Sigmoid colon (tissue), 7 donors: ENCODE results near the gene LGALS8. TPM values are rescaled to one million over a fixed set of nuclear protein-coding genes. Genes with fewer than 3 reads are reported as not detected.

ENCODE experiments used
- DNase-seq: peaks from one replicate; pipeline ENCODE4 v3.0.0-alpha.2; 2019
- H3K27ac ChIP-seq, 4 donors: fragments of 200-600 bp; sonication (generic); one replicate each; pipeline ENCODE4 v1.5.1; 2016 to 2019; ENCODE audit warnings: mild to moderate bottlenecking in 1 of 4
- H3K27me3 ChIP-seq, 3 donors: fragments of 200-600 bp; sonication (generic); one replicate each; pipeline ENCODE4 v1.5.1; 2019; ENCODE audit warnings: mild to moderate bottlenecking in 1 of 3
- H3K36me3 ChIP-seq, 4 donors: fragments of 200-600 bp; sonication (generic); one replicate each; pipeline ENCODE4 v1.5.1; 2016 to 2019
- H3K4me1 ChIP-seq, 4 donors: fragments of 200-600 bp; sonication (generic); one replicate each; pipeline ENCODE4 v1.5.1; 2017 to 2019
- H3K4me3 ChIP-seq, 4 donors: fragments of 200-600 bp; sonication (generic); one replicate each; pipeline ENCODE4 v1.5.1; 2017 to 2019; ENCODE audit warnings: mild to moderate bottlenecking in 2 of 4, moderate library complexity in 1 of 4
- H3K9me3 ChIP-seq, 4 donors: fragments of 200-600 bp in 3 of 4; sonication (generic) in 3 of 4; one replicate each; pipeline versions ENCODE4 v1.5.1 to v1.6.1; 2013 to 2019
- EP300 ChIP-seq, 4 donors: sonication (generic); formaldehyde crosslinking; IDR thresholded peaks; one replicate each; pipeline ENCODE4 v1.6.1; 2017; ENCODE audit warnings: antibody characterized with exemption in 4 of 4
- POLR2A ChIP-seq, 2 donors: fragments of 450-650 bp; IDR thresholded peaks; one replicate each; pipeline ENCODE4 v1.6.1; 2016; ENCODE audit warnings: antibody characterized with exemption in 2 of 2, mild to moderate bottlenecking in 2 of 2, moderate library complexity in 2 of 2
- POLR2AphosphoS5 ChIP-seq, 4 donors: sonication (generic); formaldehyde crosslinking; IDR thresholded peaks; one replicate each; pipeline ENCODE4 v1.6.1; 2017; ENCODE audit warnings: antibody characterized with exemption in 4 of 4
- WGBS, 2 donors: extraction: QIAGEN DNeasy Blood & Tissue Kit; methylation state at CpG; one replicate each; pipeline ENCODE4 v1.1.7; 2013; 5-methylcytosine and 5-hydroxymethylcytosine counted together
- intact Hi-C: fragments of 100-400 bp; cut with DNase I; formaldehyde crosslinking; loops from one replicate; pipeline ENCODE4 v1.15.1; 2023
- polyA plus RNA-seq, 3 donors: library from polyadenylated mRNA; stranded (reverse); fragments of 200-250 nt; gene quantifications; one replicate each; pipeline ENCODE4 v1.2.3, GENCODE V29; 2013
- total RNA-seq, 4 donors: library from RNA; depleted of rRNA; stranded (reverse); fragments of >200 nt; gene quantifications; one replicate each; pipeline ENCODE4 v1.1.0, GENCODE V29; 2016
- TF ChIP-seq, protein P1 (sequence below), 4 experiments: fragments of 450-650 bp in 3 of 4; fragments of 200-600 bp in 1 of 4; IDR thresholded peaks; one replicate each; pipeline ENCODE4 v1.5.1; 2016 to 2019; ENCODE audit warnings: antibody characterized with exemption in 4 of 4, mild to moderate bottlenecking in 3 of 4, moderate library complexity in 2 of 4
- donor health status: healthy with polysubstance abuse.
- donor health status: Bipolar disorder and iron deficiency.
- donor health status: healthy.

LGALS8 gene
- total and polyA plus RNA-seq, 7 donors: 11.4 to 86.4 (median 40.3) TPM

DNA sequence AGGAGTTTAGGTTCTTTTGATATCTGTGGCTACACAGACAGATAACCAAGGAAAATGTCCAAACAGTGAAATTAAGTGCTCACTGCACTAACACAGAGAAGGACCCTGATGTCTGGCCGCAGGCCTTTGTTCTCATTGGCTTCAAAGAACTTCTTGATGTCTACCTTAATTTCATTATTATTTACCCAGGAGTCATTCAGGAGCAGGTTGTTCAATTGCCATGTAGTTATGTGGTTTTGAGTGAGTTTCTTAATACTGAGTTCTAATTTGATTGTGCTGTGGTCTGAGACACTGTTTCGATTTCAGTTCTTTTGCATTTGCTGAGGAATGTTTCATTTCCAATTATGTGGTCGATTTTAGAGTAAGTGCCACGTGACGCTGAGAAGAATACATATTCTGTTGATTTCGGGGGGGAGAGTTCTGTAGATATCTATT lies 15.2 kb upstream of the LGALS8 start:
- Histone ChIP-seq H3K9me3 (no peaks in the 10 kb centered on the region), H3K27ac (no peak overlapping the region), H3K4me3 (no peak overlapping the region), H3K4me1 (no peaks in the 10 kb centered on the region), H3K27me3 (no peaks in the 10 kb centered on the region), H3K36me3 (no peaks in the 10 kb centered on the region)
- intact Hi-C loops: no loop called here
- 79 to 83% methylated on average over 6 of the region's 6 CpGs for WGBS, 2 donors
- no peak for DNase-seq
- TF ChIP-seq, protein P1, sequence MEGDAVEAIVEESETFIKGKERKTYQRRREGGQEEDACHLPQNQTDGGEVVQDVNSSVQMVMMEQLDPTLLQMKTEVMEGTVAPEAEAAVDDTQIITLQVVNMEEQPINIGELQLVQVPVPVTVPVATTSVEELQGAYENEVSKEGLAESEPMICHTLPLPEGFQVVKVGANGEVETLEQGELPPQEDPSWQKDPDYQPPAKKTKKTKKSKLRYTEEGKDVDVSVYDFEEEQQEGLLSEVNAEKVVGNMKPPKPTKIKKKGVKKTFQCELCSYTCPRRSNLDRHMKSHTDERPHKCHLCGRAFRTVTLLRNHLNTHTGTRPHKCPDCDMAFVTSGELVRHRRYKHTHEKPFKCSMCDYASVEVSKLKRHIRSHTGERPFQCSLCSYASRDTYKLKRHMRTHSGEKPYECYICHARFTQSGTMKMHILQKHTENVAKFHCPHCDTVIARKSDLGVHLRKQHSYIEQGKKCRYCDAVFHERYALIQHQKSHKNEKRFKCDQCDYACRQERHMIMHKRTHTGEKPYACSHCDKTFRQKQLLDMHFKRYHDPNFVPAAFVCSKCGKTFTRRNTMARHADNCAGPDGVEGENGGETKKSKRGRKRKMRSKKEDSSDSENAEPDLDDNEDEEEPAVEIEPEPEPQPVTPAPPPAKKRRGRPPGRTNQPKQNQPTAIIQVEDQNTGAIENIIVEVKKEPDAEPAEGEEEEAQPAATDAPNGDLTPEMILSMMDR (IDR thresholded peaks at IDR 0.05): no peak
- no peak for TF ChIP-seq EP300 (IDR thresholded peaks at IDR 0.05)
- TF ChIP-seq POLR2A (IDR thresholded peaks at IDR 0.05): no peak
- no peak for TF ChIP-seq POLR2AphosphoS5 (IDR thresholded peaks at IDR 0.05)

DNA sequence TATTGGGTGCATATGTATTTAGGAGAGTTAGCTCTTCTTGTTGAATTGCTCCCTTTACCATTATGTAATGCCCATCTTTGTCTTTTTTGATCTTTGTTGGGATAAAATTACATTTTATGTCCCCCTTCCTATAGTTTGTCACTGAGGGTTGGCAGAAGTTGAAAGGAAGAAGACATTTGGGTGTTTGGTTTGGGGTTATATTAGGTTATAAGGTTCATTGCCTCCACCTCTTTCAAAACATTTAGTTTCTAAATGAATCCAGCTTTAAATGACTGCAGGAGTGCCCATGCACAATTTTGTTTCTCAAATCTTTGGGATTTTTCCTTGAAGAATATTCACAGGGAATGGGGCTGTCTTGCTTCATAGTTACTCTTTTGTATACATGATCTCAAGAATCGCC lies 14.6 kb upstream of the LGALS8 start:
- intact Hi-C loops: no loop called here

DNA sequence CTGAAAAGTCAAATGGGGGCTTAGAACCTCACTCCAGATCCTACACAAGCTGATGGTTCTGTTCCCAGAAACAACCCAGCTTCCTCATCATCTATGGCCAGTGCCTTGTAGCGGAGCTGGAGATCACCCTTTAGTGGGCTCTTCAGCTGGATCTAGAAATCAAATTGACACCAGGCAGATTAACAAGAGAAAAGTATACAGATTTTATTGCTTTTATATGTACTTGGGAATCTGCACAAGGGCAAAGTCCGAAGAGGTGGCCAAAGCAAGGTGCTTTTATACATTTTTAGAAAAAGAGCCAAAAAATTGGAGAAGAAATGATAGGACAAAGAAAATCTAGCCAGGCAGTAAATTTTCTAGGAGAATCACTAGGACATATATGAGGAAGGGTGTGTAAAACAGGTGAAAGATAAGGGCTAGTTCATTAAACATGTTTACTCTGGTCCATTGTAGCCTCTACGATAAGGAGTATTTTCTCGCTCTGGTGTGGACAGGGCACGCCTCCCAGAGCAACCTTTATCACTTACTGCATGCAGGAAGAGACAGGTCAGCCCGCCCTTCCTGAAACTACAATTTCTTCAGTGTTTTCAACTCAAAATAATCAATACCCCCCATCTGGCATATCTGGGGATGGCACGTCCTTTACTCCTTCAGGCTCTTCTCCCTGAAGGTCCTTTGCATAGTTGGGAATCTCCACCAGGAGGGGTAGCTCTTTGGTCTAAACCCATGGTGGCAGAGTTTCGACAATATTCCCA lies 14.0 kb upstream of the LGALS8 start:
- Histone ChIP-seq H3K4me1 (no peaks in the 10 kb centered on the region), H3K36me3 (no peaks in the 10 kb centered on the region), H3K9me3 (no peaks in the 10 kb centered on the region), H3K4me3 (no peak overlapping the region), H3K27me3 (no peaks in the 10 kb centered on the region), H3K27ac (no peak overlapping the region)
- no peak for DNase-seq
- 27 to 75% methylated on average over 8 of the region's 8 CpGs for WGBS, 2 donors
- intact Hi-C loops: no loop called here
- no peak for TF ChIP-seq POLR2A (IDR thresholded peaks at IDR 0.05)
- no peak for TF ChIP-seq EP300 (IDR thresholded peaks at IDR 0.05)
- TF ChIP-seq, protein P1 (IDR thresholded peaks at IDR 0.05): no peak
- no peak for TF ChIP-seq POLR2AphosphoS5 (IDR thresholded peaks at IDR 0.05)

More for the DNA sequence above, 14.6 kb upstream of the LGALS8 start:
- Histone ChIP-seq H3K4me3 (no peak overlapping the region), H3K27ac (no peak overlapping the region), H3K27me3 (no peaks in the 10 kb centered on the region), H3K9me3 (no peaks in the 10 kb centered on the region), H3K4me1 (no peaks in the 10 kb centered on the region), H3K36me3 (no peaks in the 10 kb centered on the region)
- WGBS, 2 donors: 30 to 72% methylated on average over 1 of the region's 1 CpG
- no peak for DNase-seq
- TF ChIP-seq POLR2A (IDR thresholded peaks at IDR 0.05): no peak
- TF ChIP-seq, protein P1 (IDR thresholded peaks at IDR 0.05): no peak
- no peak for TF ChIP-seq POLR2AphosphoS5 (IDR thresholded peaks at IDR 0.05)
- TF ChIP-seq EP300 (IDR thresholded peaks at IDR 0.05): no peak

DNA sequence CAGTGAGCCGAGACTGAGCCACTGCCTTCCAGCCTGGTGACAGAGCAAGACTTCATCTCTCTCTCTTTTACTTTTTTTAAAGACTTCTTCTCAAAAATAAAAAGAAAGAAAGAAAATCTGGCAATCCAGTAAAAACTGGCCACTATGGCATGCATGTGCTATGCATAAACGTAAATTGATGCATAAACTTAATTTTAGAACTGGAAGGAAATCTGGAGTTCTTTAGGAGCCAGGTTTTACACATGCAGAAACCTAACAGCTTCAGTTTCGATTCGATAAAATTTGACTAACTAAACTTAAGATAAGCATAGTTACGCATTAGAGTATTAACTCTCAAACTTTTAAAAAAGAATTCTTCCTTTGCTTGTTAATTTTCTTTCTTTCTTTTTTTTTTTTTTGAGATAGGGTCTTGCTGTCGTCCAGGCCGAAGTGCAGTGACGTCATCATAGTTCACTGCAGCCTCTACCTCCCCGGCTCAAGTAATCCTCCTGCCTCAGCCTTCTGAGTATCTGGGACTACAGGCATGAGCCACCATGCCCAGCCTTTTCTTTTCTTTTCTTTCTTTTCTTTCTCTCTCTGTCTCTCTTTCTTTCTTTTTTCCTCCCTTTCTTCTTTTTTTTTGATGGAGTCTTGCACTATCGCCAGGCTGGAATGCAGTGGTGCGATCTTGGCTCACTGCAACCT lies 11.9 kb upstream of the LGALS8 start:
- no peak for DNase-seq
- TF ChIP-seq POLR2AphosphoS5 (IDR thresholded peaks at IDR 0.05): no peak
- TF ChIP-seq, protein P1 (IDR thresholded peaks at IDR 0.05): no peak
- TF ChIP-seq EP300 (IDR thresholded peaks at IDR 0.05): no peak
- TF ChIP-seq POLR2A (IDR thresholded peaks at IDR 0.05): no peak
- Histone ChIP-seq H3K27me3 (no peaks in the 10 kb centered on the region), H3K4me3 (no peak overlapping the region), H3K4me1 (no peaks in the 10 kb centered on the region), H3K9me3 (no peaks in the 10 kb centered on the region), H3K27ac (no peak overlapping the region), H3K36me3 (no peaks in the 10 kb centered on the region)
- intact Hi-C loops: no loop called here
- WGBS, 2 donors: 93 to 94% methylated on average over 11 of the region's 11 CpGs
